Fibroblast of skin of back (primary cell): Measurements from ENCODE around the gene COL4A2.

Source experiments
- DNase-seq: peaks from one replicate; pipeline ENCODE4 v3.0.0-alpha.2; 2013

Gene COL4A2

DNA sequence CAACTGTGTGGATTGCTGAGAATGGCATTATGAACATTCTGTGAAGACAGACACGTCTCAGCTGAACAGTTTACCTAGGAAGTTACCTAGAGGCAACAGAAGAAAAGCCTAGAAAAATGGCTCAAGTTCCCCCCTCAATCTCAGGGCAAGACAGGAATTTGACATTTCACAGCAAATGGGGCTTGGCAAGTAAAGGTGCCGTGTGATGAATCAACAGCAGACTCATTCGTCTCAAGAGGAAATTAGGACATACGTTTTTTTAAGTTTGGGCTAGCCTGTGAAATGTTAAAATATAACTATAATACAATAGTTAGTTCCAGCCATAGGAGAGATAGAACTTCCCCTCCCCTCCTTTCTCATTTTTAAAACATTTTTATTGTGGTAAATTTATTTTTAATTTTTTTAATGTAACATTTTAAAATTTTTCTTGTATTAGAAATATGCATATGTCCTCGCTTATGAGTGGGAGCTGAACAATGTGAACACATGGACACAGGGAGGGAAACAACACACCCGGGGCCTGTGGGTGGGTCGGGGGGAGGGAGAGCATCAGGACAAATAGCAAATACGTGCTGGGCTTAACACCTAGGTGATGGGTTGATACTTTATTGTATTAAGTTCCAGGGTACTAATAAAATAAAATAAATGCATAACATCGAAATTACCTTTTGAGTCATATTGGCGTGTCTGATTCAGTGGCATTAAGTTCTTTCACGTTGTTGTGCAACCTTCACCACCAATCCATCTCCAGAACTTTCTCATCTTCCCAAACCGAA is 116.0 kb downstream of the COL4A2 start:
- DNase-seq: peak; percentile 60

DNA sequence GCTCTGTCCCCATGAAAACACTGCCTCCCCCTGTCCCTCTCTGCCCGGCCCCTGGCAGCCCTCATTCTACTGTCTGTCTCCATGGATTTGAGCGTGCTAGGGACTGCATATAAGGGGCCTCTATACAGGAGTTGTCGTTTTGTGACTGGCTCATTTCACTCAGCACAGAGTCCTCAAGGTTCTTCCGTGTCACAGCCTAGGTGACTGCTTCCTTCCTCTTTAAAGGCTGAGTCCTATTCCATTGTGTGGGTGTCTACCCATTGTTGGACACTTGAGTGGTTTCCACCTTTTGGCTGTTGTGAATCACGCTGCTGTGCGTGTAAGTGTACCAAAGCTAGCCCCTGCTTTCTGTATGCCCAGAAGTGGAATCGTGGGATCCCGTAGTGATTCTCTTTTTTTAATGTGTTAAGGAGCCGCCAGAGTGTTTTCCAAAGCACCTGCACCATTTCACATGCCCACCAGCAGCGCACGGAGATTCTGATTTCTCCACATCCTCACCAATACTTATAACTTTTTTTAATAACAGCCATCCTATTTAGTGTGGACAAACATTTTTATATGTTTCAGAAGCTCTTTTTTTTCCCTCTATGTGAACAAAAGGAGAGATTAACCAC is 116.7 kb downstream of the COL4A2 start:
- DNase-seq: no peak

DNA sequence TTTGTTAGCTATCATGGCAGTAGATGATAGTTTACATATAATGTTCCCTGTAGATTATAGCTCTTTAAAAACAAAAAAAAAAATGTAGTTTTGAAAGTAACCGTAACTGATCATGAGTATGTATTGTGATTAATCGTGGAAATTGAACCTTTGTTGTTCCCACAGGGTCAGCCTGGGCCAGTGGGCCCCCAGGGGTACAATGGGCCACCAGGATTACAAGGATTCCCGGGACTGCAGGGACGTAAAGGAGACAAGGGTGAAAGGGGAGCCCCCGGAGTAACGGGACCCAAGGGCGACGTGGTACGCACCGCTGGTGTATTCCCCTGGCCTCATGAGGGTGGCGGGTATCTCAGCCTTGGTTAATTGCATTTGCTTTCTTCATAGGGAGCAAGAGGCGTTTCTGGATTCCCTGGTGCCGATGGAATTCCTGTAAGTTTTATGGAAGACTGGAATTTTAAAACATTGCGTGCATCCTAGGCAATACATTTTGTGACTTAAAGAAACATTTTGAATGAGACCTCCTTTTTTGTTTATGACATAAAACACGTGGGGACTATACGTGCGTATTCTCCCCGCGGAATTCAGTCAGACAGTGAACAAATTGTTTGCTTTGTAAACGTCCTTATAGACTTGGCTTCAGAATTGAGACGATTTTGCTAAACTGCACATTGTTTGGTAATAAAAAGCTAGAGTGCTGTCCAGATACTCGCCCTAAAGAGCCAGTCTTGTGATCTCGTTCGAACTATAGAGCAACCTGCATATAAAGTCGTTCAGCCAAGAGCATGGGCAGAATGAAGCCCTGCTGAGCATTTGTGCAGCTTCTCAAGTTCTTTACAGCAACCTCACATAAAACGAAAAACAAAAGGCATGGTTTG is 117.7 kb downstream of the COL4A2 start:
- DNase-seq: peak; percentile 61

- peak; percentile 84 for DNase-seq
These were observed 118.3 kb downstream of the COL4A2 start for GRCh38 chr13:110425444-110425780.

- no peak for DNase-seq
These were observed 119.7 kb downstream of the COL4A2 start for GRCh38 chr13:110426735-110427134.

DNA sequence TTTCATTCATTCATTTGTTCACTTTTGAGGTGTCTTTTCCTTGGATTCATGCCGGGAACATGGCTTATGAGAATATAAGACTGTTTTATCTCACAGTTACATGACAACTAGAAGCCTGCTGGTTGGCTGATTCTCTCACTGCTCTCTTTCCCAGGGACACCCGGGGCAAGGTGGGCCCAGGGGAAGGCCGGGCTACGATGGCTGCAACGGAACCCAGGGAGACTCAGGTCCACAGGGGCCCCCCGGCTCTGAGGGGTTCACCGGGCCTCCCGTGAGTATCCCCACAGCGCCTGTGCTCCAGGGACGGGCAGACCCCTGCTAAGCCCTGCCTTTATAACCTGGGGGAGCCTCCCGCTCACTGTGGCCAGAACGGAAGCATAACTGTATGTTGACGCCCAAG is 121.2 kb downstream of the COL4A2 start:
- DNase-seq: no peak

- DNase-seq: no peak
These were observed 123.6 kb downstream of the COL4A2 start for GRCh38 chr13:110430391-110431336.

GRCh38 chr13:110431425-110432294 is 124.6 kb downstream of the COL4A2 start:
- no peak for DNase-seq

GRCh38 chr13:110432522-110432921 is 125.4 kb downstream of the COL4A2 start:
- DNase-seq: no peak

- no peak for DNase-seq
These were observed 125.9 kb downstream of the COL4A2 start for GRCh38 chr13:110433014-110433413.

DNA sequence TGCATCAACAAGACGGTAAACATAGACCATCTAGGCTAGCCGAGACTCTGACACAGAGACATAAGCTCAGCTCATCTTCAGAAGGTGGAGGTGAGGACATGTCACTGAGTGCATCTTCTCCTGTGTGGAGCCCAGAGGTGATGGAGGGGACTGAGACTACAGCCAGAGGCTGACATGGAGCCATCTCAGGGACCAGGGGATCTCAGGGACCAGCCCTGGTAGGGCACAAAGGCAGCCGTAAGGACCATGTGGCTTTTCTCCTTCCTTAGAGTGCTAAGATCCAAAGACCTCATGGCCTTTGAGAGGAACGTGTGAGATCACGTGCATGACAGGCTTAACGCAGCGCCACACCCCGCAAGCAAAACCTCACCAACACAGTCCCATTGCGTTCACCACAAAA is 127.5 kb downstream of the COL4A2 start:
- no peak for DNase-seq

DNA sequence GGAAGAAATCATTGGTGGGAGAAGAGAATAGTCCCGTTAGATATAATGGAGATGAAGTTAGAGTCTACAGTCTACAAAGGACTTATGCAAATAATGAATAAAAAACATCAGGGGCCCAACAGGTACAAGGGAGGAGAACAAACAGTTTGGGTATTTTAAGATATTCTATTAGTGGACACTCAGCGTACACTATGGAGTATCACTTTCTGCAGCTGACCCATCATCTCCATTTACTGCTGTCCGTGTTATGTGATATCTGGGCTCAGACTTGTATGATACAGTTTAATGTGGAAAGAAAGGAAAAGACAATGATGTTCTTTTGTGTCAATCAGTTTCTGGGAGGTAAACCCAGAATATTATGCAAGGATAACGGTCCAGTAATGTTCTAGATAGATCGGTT is 128.2 kb downstream of the COL4A2 start:
- DNase-seq: no peak

DNA sequence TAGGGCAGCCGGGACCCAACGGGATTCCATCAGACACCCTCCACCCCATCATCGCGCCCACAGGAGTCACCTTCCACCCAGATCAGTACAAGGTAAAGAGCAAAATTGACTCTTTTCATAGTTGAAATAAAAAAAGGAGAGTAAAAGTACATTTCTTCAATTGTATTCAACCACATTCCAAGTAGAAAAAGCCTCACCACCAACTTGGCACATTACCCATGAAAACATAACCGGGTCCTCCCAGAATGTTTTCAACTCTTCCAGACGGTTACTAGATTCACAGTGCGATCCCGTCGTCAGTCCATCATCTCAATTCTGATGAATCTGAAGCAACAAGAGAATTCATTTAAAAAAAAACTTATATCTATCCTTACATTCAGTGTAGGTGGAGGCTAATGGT is 129.2 kb downstream of the COL4A2 start:
- peak; percentile 78 for DNase-seq

- no peak for DNase-seq
These were observed 129.8 kb downstream of the COL4A2 start for GRCh38 chr13:110436786-110437370.

DNA sequence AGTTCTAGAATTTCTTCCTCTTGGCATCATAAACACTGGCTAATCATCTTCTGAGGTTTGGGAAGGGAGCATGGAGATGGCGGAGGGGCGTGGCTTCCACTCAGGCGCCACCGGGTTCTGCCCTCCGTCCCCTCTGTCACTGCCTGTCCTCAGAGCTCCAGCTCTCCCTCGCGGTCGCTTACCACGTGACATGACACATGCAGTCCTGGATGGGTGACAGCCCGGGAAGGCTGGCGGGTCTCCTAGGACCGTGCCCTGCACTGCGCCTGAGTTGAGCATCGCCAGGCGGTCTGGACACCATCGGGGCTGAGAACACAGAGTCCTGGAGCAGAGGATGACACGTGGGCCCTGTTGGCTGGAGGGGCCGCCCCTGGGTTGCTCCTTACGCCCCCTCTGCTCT is 131.1 kb downstream of the COL4A2 start:
- DNase-seq: no peak

DNA sequence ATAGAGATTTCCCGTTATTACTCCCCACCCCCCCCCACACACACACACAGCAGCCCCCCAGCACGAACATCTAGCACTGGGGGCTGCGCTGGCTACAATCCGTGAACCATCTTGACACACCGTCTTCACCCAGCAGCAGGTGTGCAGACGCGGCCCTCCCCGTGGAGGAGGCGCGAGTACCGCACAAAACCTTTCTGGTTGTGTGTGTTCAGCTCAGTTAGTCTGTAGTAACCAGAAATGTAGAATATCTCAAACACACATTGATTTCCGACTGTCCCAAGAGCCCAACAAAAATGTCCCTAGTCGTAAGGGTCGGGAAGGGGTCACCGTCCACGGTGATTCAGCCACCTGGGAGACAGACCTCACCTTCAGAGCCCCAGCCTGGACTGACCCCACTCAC is 131.7 kb downstream of the COL4A2 start:
- DNase-seq: no peak

DNA sequence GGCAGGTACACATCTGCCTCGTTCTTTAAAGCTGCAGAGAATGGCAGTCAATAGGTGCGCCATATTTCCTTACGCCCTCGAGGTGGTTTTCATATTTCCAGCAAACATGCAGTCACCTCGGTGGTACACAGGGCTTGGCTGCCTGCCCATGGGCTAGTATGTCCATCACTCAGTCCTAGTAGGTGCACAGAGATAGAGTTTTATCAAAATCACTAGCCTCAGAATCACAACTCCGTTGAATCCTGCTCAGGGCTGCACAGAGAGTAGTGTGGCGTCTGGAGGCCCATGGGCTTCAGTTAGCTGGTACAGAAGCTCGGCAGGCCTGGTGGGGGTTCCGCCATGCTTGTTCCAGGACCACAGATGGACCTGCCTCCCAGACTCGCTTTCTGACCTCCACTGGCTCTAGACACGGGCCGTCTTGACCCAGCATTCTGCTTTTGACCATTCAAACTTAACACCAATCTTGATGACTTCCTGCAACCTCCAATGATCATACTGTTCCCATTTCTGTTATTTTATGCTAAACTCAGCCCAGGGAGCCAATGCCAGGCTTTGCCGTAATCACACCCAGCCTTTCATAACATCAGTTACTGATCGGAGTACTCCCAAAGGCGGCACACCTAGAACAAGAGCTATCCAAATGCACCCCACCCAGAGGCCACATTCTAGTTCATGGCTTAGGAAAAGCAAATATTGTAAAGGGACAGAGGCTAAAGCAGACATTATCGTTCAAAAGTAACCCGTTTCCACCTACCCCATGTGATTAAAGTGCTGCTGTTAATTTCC is 134.1 kb downstream of the COL4A2 start:
- DNase-seq: no peak

- DNase-seq: peak; percentile 85
These were observed 136.0 kb downstream of the COL4A2 start for GRCh38 chr13:110442930-110443621.

GRCh38 chr13:110443622-110444225 is 136.6 kb downstream of the COL4A2 start:
- no peak for DNase-seq
